ENCODE data around the gene FAF2.

GRCh38 chr5:176519810-176520720 lies 71.9 kb downstream of the FAF2 start:
- TF ChIP-seq CTCF (IDR thresholded peaks at IDR 0.05 in 8 of 11, conservative IDR thresholded peaks at IDR 0.05 in 3 of 11) (no peak), POLR2A (IDR thresholded peaks at IDR 0.05) (no peak), POLR2AphosphoS5 (IDR thresholded peaks at IDR 0.05) (no peak)
